ENCODE results near the gene NDST1. TPM values are rescaled to one million over a fixed set of nuclear protein-coding genes. Genes with fewer than 3 reads are reported as not detected.

The NDST1 gene
- total and polyA plus RNA-seq, 2 experiments from 2014 or later: 39.1 to 129 TPM

GRCh38 chr5:150556859-150557508 is 49.1 kb downstream of the NDST1 start:
- Histone ChIP-seq H3K27me3 (replicated peaks; ENCODE audit: insufficient read depth) (no peaks in the 10 kb centered on the region), H2AFZ (no peak overlapping the region), H3K9me3 (ENCODE audit: low read depth) (no peaks in the 10 kb centered on the region), H3K4me2 (ENCODE audit: unreplicated experiment) (no peak overlapping the region), H3K36me3 (ENCODE audit: low read depth) (peaks cover 36% of the 10 kb centered on the region), H3K9me2 (ENCODE audit: insufficient read depth) (no peaks in the 10 kb centered on the region), H3K79me2 (ENCODE audit: insufficient read depth) (no peaks in the 10 kb centered on the region), H3K27ac (no peak overlapping the region), H3F3A (ENCODE audit: insufficient read depth) (peaks cover 42% of the 10 kb centered on the region), H4K20me1 (ENCODE audit: insufficient read depth) (no peaks in the 10 kb centered on the region), H3K9ac (peak overlapping the region; percentile 32; the same call in 1 of the 2 replicates), H3K4me1 (ENCODE audit: insufficient read depth) (peaks cover 19% of the 10 kb centered on the region), H3K4me3 (no peak overlapping the region)
- TF ChIP-seq EZH2phosphoT487 (IDR thresholded peaks at IDR 0.05; ENCODE audit: insufficient read depth, low read depth): no peak
- TF ChIP-seq EZH2 (IDR thresholded peaks at IDR 0.05; ENCODE audit: insufficient read depth, poor library complexity, severe bottlenecking): no peak
- WGBS, 2 experiments (ENCODE audit: low coverage in 1 of 2, low lambda C conversion rate in 2 of 2, missing lambda C conversion rate in 2 of 2): 67 to 72% methylated on average over 7 of the region's 7 CpGs
- DNase-seq: peak; percentile 18
- in situ Hi-C loops (cut with MboI): no loop called here

DNA sequence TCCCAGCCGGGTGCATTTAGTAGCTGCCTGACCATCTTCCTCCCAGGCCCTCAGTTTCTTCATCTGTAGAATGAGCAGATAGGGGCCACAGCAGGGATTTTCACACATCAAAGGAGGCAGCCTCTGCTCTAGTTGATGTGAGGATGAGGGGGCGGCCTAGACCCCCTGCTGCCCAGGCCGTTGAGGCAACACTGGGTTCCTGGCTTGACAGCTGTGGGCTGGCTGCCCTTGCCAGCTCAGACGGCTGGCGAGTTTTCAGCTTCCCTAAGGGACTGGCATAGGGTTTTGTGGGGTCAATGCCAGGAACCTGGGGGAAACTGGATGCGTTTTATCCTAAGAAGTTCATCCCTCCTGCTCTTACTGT is 49.6 kb downstream of the NDST1 start:
- Histone ChIP-seq H3F3A (ENCODE audit: insufficient read depth) (peaks cover 42% of the 10 kb centered on the region), H4K20me1 (ENCODE audit: insufficient read depth) (no peaks in the 10 kb centered on the region), H3K36me3 (ENCODE audit: low read depth) (peaks cover 31% of the 10 kb centered on the region), H3K9me2 (ENCODE audit: insufficient read depth) (no peaks in the 10 kb centered on the region), H3K9me3 (ENCODE audit: low read depth) (no peaks in the 10 kb centered on the region), H3K27me3 (replicated peaks; ENCODE audit: insufficient read depth) (no peaks in the 10 kb centered on the region), H3K27ac (no peak overlapping the region), H2AFZ (no peak overlapping the region), H3K4me2 (ENCODE audit: unreplicated experiment) (no peak overlapping the region), H3K79me2 (ENCODE audit: insufficient read depth) (no peaks in the 10 kb centered on the region), H3K4me3 (no peak overlapping the region), H3K9ac (peak overlapping the region; percentile 32; the same call in 1 of the 2 replicates), H3K4me1 (ENCODE audit: insufficient read depth) (peaks cover 19% of the 10 kb centered on the region)
- WGBS, 2 experiments (ENCODE audit: low coverage in 1 of 2, low lambda C conversion rate in 2 of 2, missing lambda C conversion rate in 2 of 2): 37 to 41% methylated on average over 6 of the region's 6 CpGs
- no peak for TF ChIP-seq EZH2phosphoT487 (IDR thresholded peaks at IDR 0.05; ENCODE audit: insufficient read depth, low read depth)
- no peak for TF ChIP-seq EZH2 (IDR thresholded peaks at IDR 0.05; ENCODE audit: insufficient read depth, poor library complexity, severe bottlenecking)
- in situ Hi-C loops (cut with MboI): no loop called here
- DNase-seq: peak; percentile 29

GRCh38 chr5:150558088-150558621 is 50.2 kb downstream of the NDST1 start:
- Histone ChIP-seq H3K27ac (no peak overlapping the region), H4K20me1 (ENCODE audit: insufficient read depth) (no peaks in the 10 kb centered on the region), H3K4me1 (ENCODE audit: insufficient read depth) (peaks cover 19% of the 10 kb centered on the region), H3K4me3 (no peak overlapping the region), H3K79me2 (ENCODE audit: insufficient read depth) (no peaks in the 10 kb centered on the region), H3K9me3 (ENCODE audit: low read depth) (no peaks in the 10 kb centered on the region), H2AFZ (no peak overlapping the region), H3K9me2 (ENCODE audit: insufficient read depth) (no peaks in the 10 kb centered on the region), H3K9ac (no peak overlapping the region), H3K36me3 (ENCODE audit: low read depth) (peaks cover 24% of the 10 kb centered on the region), H3K4me2 (ENCODE audit: unreplicated experiment) (no peak overlapping the region), H3K27me3 (replicated peaks; ENCODE audit: insufficient read depth) (no peaks in the 10 kb centered on the region), H3F3A (ENCODE audit: insufficient read depth) (peaks cover 42% of the 10 kb centered on the region)
- in situ Hi-C loops (cut with MboI): no loop called here
- 87 to 89% methylated on average over 10 to 12 of the region's 12 CpGs for WGBS, 2 experiments (ENCODE audit: low coverage in 1 of 2, low lambda C conversion rate in 2 of 2, missing lambda C conversion rate in 2 of 2)
- no peak for DNase-seq
- TF ChIP-seq EZH2phosphoT487 (IDR thresholded peaks at IDR 0.05; ENCODE audit: insufficient read depth, low read depth): no peak
- TF ChIP-seq EZH2 (IDR thresholded peaks at IDR 0.05; ENCODE audit: insufficient read depth, poor library complexity, severe bottlenecking): no peak

- TF ChIP-seq EZH2 (IDR thresholded peaks at IDR 0.05; ENCODE audit: insufficient read depth, poor library complexity, severe bottlenecking) (no peak), EZH2phosphoT487 (IDR thresholded peaks at IDR 0.05; ENCODE audit: insufficient read depth, low read depth) (no peak)
- Histone ChIP-seq H3K9me2 (ENCODE audit: insufficient read depth) (no peaks in the 10 kb centered on the region), H3K36me3 (ENCODE audit: low read depth) (peaks cover 22% of the 10 kb centered on the region), H3K4me1 (ENCODE audit: insufficient read depth) (peaks cover 19% of the 10 kb centered on the region), H3K9ac (peak overlapping the region; percentile 14; the same call in 1 of the 2 replicates), H4K20me1 (ENCODE audit: insufficient read depth) (no peaks in the 10 kb centered on the region), H3K9me3 (ENCODE audit: low read depth) (no peaks in the 10 kb centered on the region), H3K27me3 (replicated peaks; ENCODE audit: insufficient read depth) (no peaks in the 10 kb centered on the region), H3K27ac (no peak overlapping the region), H3K4me3 (no peak overlapping the region), H3K79me2 (ENCODE audit: insufficient read depth) (no peaks in the 10 kb centered on the region), H3K4me2 (ENCODE audit: unreplicated experiment) (no peak overlapping the region), H2AFZ (no peak overlapping the region), H3F3A (ENCODE audit: insufficient read depth) (peaks cover 42% of the 10 kb centered on the region)
- in situ Hi-C loops (cut with MboI): no loop called here
- 63 to 76% methylated on average over 2 of the region's 2 CpGs for WGBS, 2 experiments (ENCODE audit: low coverage in 1 of 2, low lambda C conversion rate in 2 of 2, missing lambda C conversion rate in 2 of 2)
- peak; percentile 27 for DNase-seq
These were observed 51.2 kb downstream of the NDST1 start for GRCh38 chr5:150559088-150559487.

All from GM23248 (cell line).